HG03521 (cell line): ENCODE data around the gene SPEF2.
"Not testable (repeated sequence)": the region's sequence is repeated elsewhere in the genome, so short reads cannot be mapped to it uniquely, and the experiment has no call there.

ENCODE experiments used
- ATAC-seq: cut with Tn5 transposase; IDR thresholded peaks from one replicate; pipeline ENCODE4 v1.9.1; 2021; ENCODE audit warnings: mild to moderate bottlenecking, moderate library complexity; ENCODE audit not compliant: unreplicated experiment

The SPEF2 gene

DNA sequence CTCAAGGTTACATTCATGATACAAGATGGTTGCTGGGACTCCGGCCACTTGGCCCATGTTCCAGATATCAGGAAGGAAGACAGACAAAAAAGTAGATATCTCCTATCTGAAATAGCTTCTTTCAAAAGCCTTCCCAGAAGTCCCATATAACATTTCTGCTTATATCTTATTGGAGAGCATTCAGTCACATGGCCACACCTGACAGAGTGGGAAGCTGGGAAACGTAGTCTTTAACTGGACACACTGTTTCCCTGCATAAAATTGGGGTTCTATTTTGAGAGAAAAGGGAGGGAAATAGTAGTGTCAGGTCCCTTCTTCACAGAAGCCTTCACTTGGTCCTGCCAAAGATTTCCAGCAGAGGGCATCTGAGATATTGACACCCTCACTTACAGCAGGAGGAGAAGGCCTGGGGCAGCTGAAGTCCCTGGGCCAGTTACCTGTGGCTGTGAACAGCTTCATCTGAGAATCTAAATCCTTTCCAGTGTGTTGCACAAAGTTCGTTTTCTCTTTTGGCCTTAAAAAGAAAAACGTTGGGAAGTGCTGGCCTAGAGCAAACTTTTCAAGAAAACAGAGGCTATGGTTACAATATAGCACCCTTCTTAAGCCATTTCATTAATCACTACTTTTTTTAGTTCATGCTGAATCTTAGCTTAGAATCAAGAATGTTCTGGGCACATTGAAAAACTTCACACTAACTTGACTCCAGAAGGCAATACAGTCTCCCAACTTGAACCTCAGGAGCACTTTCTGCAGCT lies 33.5 kb downstream of the SPEF2 start:
- ATAC-seq: no peak

DNA sequence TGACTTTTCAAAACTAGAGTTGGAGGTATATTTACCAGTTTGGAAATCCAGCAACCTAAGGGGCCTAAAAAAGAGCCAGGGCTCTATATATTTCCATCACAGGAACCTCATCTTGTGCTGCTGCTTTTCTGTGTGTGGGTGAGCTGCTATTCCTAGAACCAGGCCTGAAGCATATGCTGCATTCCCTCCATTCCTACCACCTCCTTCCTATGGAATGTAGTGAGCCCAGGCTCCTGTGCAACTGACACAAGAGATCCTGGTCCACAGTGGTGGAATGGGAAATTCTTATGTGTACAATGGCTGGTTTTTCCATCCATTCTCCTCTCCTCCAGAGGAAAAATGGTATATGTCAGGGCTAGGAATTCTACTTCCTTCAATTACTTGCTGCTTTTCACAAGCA lies 39.1 kb downstream of the SPEF2 start:
- no peak for ATAC-seq

DNA sequence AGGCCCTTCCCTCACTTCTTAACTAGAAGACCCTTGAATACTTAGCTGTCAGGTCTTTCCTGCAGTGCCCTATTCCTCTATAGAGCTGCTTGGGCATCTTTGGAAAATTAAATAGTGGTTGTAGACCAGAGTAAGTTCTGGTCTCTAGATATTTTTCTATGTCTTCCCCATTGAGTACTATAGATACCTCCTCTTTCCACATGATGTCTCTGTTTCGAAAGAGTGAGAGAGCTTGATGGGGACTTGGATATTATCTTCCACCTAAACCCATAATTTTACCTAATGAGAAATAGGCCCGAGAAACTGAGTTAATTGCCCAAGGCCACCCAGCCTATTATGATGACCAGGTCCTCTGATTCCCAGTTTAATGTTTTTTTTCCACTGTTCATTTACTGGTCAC lies 40.2 kb downstream of the SPEF2 start:
- no peak for ATAC-seq

- ATAC-seq: no peak
Measured at GRCh38 chr5:35659556-35659955, 41.9 kb downstream of the SPEF2 start.

DNA sequence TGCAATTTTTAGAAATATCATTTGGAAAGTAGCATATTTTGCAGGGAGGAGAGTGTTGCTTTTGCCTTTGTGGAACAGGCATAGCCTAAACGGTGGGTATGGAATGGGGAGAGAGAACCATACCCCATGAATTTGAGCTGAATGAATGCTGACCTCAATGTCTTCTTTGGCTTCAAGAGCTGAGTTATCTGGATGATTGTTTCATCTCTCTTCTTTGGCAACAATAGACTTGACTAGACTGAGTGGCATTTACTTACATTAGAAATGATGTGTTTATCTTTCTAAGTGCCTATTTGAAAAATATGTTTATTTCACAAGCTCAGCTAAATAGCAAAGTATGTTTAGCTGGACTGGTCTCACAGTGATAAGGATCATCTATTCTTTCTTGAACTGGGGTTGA lies 42.8 kb downstream of the SPEF2 start:
- no peak for ATAC-seq

DNA sequence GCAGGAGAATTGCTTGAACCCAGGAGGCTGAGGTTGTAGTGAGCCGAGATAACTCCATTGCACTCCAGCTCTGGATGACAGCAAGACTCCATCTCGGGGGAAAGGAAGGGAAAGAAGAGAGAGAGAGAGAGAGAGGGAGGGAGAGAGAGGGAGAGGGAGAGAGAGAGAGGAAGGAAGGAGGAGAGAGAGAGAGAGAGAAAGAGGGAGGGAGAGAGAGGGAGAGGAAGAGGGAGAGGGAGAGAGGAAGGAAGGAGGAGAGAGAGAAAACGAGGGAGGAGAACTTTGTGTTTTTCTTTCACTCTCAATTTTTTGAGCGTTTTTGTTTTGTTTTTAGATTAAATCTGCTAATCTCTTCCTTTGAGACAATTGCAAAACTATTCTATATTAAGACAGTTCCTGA lies 46.9 kb downstream of the SPEF2 start:
- no peak for ATAC-seq

DNA sequence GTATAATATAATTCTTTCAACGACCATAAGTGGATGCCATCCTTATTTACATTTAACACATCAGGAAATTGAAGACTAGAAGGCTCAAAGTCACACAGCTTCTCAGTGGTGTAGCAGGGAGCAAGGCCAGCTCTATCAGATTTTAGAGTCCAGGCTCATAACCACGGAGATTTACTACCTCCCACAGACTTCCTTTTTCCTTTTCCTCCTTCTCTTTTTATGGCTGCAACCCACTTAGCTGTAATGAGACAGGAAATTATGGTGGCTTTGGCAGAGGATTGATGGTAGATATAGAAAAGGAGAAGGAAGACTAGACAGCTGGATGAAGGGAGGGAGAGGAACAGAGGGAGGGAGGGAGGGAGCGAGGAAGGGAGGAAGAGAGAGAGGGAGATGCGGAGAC lies 47.4 kb downstream of the SPEF2 start:
- no peak for ATAC-seq

- no peak for ATAC-seq
Measured at GRCh38 chr5:35668319-35668718, 50.7 kb downstream of the SPEF2 start.

- ATAC-seq: no peak
Measured at GRCh38 chr5:35668794-35669193, 51.1 kb downstream of the SPEF2 start.

DNA sequence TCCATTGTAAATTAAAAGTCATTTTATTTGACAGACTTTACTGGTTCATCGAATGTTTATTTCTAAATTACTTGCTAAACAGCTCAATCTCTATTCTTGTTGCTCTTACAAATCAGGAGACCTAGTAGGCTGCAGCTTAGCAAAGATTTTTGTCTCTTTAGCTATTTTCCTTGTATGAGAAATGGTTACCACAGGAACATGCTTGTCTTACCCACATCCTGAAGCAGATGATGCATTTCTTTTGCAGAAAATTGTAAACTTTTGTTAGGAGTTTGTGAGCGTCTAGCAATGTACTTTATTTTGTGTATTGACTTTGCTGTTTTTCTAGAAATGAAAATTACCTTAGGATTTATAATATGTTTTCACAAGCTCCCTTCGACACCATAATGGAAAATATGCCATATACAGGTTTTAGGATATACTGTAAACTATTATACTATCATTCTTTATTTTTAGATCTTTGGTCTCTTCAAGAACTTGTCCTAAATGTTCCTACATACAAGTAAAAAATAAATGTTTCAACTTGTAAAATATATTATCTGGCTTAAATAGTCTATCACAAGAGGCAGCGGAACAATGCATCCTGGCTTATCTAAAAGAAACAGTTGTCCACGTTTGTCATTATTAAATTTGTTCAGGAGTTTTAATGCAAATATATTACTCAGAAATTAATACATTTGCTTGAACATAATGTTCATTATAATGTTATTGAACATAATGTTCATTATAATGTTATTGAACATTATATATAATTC lies 54.1 kb downstream of the SPEF2 start:
- no peak for ATAC-seq

DNA sequence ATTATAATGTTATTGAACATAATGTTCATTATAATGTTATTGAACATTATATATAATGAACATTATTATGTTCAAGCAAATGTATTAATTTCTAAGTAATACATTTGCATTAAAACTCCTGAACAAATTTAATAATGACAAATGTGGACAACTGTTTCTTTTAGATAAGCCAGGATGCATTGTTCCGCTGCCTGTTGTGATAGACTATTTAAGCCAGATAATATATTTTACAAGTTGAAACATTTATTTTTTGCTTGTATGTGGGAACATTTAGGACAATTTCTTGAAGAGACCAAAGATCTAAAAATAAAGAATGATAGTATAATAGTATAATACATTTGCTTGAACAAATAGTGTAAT lies 54.6 kb downstream of the SPEF2 start:
- not testable (repeated sequence) for ATAC-seq

DNA sequence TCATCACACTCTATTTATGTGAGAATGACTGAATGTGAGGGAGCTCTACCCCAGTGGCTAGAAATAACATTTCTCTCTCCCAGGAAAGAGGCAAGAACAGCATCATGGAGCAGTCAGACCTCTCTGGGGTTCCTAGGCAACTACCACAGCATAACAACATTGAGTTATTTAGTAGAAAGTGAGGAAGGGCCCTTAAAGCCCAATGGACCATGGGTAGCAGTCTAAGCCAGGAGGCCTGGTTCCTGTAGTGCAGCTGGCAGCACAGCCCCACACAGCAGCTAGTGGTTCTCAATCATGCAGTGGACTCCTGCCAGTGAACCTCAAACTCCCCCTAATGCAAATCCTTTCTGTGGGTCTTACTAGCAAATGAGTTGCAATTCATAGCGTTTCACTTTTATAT lies 55.3 kb downstream of the SPEF2 start:
- ATAC-seq: no peak

- ATAC-seq: no peak
Measured at GRCh38 chr5:35674049-35674448, 56.4 kb downstream of the SPEF2 start.

DNA sequence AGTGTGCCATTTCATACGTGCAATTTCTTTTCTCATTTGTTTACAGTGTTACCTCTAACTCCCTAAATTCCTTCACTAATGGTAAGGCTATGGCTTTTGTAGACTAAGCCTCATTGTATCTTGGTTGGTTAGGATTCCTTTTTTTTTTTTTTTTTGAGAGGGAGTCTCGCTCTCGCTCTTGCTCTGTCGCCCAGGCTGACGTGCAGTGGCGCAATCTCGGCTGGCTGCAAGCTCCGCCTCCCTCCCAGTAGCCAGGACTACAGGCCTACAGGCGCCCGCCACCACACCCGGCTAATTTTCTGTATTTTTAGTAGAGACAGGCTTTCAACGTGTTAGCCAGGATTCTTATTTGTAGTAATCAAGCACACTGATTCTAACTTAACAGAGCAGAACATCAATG lies 57.7 kb downstream of the SPEF2 start:
- no peak for ATAC-seq

DNA sequence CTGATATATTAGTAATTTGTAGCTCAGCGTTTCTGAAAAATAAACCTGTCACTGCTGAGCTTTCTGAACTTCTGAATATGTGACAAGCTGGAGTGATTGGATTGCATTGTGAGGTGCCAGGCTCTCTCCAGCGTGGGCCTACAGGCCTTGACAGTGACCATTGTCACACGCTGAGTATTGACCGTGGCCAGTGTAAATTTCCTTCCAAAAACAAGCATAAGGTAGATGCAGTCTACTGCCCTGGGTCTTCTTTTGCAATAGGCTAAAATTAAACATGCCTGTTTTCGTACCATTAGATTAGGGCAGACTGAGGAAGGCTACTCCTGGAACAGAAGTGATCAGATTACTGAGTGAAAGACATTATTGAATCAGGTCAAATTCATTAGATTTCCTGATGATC lies 60.2 kb downstream of the SPEF2 start:
- no peak for ATAC-seq

GRCh38 chr5:35678661-35679060 lies 61.0 kb downstream of the SPEF2 start:
- no peak for ATAC-seq

DNA sequence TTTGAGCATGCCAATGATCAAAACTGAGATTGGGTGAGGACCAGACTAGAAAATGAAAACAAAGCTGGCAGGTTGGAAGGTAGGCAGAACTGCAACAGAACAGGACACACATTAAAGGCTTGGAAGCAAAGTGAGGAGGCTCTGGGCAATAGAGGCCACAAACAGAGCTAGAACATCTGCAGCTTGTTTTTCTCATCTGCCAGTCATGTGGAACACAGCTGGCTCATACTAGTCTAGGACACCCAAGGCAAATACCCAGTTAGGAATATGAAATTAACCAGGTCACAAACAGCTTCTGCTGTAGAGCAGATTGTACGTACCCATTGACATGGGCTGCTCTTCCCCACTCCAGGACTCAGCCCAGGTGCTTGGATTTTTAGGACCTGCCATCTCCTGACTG lies 61.7 kb downstream of the SPEF2 start:
- ATAC-seq: no peak

GRCh38 chr5:35681911-35682310 lies 64.2 kb downstream of the SPEF2 start:
- no peak for ATAC-seq

DNA sequence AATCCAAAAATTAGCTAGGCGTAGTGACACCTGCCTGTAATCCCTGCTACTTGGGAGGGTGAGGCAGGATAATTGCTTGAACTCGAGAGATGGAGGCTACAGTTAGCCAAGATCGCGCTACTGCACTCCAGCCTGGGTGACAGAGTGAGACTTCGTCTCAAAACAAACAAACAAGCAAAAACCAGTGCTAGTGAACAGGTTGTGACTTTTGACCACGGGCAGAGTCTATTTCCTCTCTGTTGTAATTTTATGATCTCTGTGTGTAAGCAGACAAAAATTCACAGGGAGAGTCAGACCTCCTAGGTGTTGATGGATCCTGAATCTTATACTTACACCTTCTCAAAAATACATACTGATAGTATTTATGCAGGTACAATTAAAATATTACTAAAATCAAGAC lies 65.8 kb downstream of the SPEF2 start:
- no peak for ATAC-seq

- no peak for ATAC-seq
Measured at GRCh38 chr5:35685161-35685560, 67.5 kb downstream of the SPEF2 start.

DNA sequence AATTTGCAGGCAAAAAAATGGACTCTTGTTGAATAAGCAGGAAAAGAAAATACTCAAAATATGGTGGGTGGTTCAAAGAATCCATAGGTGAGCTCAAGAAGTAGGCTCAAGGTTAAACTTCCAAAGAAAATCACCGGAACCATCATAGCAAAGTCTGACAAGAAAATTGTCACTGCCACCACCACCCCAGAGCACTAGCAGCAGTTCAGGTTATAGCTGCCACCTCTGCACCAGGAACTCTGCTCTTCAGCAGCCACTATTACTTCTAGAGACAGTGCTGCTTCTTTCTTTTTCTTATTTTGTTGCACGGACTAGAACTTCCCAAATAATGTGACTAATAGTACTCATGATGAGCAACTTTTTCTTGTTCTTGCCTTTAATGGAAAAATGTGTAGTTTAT lies 70.3 kb downstream of the SPEF2 start:
- ATAC-seq: no peak

DNA sequence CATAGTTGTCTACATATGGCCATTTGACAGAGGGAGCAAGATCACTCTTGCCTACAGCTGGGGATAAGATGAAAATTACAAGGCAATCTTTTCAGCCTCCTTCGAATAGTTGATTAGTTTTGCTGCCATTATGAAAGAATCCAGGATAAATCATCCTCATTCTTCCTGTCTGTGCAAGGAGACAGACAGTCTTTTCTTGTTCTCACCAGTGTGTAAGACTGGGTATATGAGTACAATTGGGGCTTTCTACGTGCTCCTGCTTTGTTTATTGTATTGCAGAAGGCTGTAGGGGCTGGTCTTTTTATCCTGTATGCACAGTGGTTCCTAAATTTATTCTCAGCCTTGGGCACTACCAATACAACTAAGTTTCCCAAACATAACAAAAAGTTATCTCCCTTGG lies 76.8 kb downstream of the SPEF2 start:
- ATAC-seq: no peak
